Measurements from ENCODE around the gene RMRP.

RMRP gene

DNA sequence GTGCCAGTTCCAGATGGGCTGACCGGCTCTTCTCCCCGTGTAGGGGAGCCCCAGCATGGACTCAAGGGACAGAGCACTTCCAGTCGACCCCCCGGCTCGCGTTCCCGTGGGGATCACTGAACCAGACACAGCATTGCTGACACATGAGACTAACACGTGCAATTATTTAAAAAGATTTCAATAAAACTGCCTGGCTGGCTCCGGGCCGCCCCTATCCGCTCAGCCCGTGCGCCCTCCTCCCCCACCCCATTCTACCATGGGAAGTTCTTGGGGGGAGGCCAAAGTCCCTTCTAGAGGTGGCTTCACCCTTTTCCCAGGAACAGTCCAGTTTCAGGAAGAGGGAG is 48.0 kb downstream of the RMRP start:
- DNase-seq (ENCODE audit: low spot score): no peak

- no peak for DNase-seq (ENCODE audit: low spot score)
These were observed 48.6 kb downstream of the RMRP start for GRCh38 chr9:35609001-35609819.

DNA sequence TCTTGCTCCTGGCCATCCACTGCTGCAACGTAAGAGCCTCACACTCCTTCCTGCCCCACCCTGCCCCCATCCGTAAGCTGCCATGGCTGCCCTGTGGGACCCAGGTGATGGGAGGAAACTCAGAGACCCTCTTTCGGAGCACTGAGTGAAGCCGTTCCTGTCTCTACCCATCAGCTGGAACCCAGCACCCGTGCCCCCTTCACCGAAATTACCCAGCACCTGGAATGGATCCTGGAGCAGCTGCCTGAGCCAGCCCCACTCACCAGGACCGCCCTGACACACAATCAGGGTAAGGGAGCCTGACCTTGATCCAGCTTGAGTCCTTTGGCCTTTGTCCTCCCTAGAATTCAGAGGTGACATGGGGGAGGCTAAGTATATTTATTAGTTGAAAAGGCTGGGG is 49.6 kb downstream of the RMRP start:
- DNase-seq (ENCODE audit: low spot score): no peak

Data from HuH-7 (cell line).